ENCODE results near the gene DIPK1A.
A peak's percentile ranks its signal among the peaks of the same experiment; 100 is the strongest.

The DIPK1A gene

GRCh38 chr1:93001893-93002292, 40.6 kb upstream of the DIPK1A start:
- H4K20me1 ChIP-seq (ENCODE audit: insufficient read depth, low read length) = no peaks in the 10 kb centered on the region
- no peak overlapping the region for H3K4me2 ChIP-seq (ENCODE audit: low read length)
- no peaks in the 10 kb centered on the region for H3K9me3 ChIP-seq (ENCODE audit: low read length)
- H3K27ac ChIP-seq (ENCODE audit: low read depth, low read length, poor library complexity, severe bottlenecking) = no peak overlapping the region
- no peaks in the 10 kb centered on the region for H3K36me3 ChIP-seq (ENCODE audit: insufficient read depth, low read length)
- H3F3A ChIP-seq (ENCODE audit: insufficient read depth, low read length) = no peaks in the 10 kb centered on the region
- no peaks in the 10 kb centered on the region for H3K9me2 ChIP-seq (ENCODE audit: low read depth, low read length)
- no peak overlapping the region for H3K9ac ChIP-seq (ENCODE audit: low read length)
- H3K79me2 ChIP-seq (ENCODE audit: insufficient read depth, low read length) = no peaks in the 10 kb centered on the region
- TF ChIP-seq EZH2 (IDR thresholded peaks at IDR 0.05; ENCODE audit: borderline replicate concordance, low read length) (no peak), CTCF (IDR thresholded peaks at IDR 0.05; ENCODE audit: low read length) (no peak)
- H2AFZ ChIP-seq (ENCODE audit: low read length) = no peak overlapping the region
- no peaks in the 10 kb centered on the region for H3K27me3 ChIP-seq (ENCODE audit: insufficient read depth, low read length)
- H3K4me3 ChIP-seq (ENCODE audit: low read depth, low read length, poor library complexity, severe bottlenecking) = no peak overlapping the region
- peaks cover 35% of the 10 kb centered on the region for H3K4me1 ChIP-seq (ENCODE audit: insufficient read depth, low read length, severe bottlenecking)

GRCh38 chr1:93000751-93001175, 39.5 kb upstream of the DIPK1A start:
- no peak overlapping the region for H3K4me3 ChIP-seq (ENCODE audit: low read depth, low read length, poor library complexity, severe bottlenecking)

GRCh38 chr1:93000291-93000690, 39.0 kb upstream of the DIPK1A start:
- Histone ChIP-seq H3K4me1 (ENCODE audit: insufficient read depth, low read length, severe bottlenecking) (peaks cover 45% of the 10 kb centered on the region), H3K9ac (ENCODE audit: low read length) (no peak overlapping the region), H3K9me3 (ENCODE audit: low read length) (no peaks in the 10 kb centered on the region), H3K4me2 (ENCODE audit: low read length) (no peak overlapping the region), H3K27me3 (ENCODE audit: insufficient read depth, low read length) (no peaks in the 10 kb centered on the region), H2AFZ (ENCODE audit: low read length) (0 out of 2 replicates have a peak overlapping the region, but pooled peaks have one; percentile 15), H3K27ac (ENCODE audit: low read depth, low read length, poor library complexity, severe bottlenecking) (peak overlapping the region; percentile 36), H3K36me3 (ENCODE audit: insufficient read depth, low read length) (no peaks in the 10 kb centered on the region), H4K20me1 (ENCODE audit: insufficient read depth, low read length) (no peaks in the 10 kb centered on the region), H3K79me2 (ENCODE audit: insufficient read depth, low read length) (no peaks in the 10 kb centered on the region), H3K9me2 (ENCODE audit: low read depth, low read length) (no peaks in the 10 kb centered on the region), H3F3A (ENCODE audit: insufficient read depth, low read length) (no peaks in the 10 kb centered on the region), H3K4me3 (ENCODE audit: low read depth, low read length, poor library complexity, severe bottlenecking) (no peak overlapping the region)
- TF ChIP-seq CTCF (IDR thresholded peaks at IDR 0.05; ENCODE audit: low read length) (no peak), EZH2 (IDR thresholded peaks at IDR 0.05; ENCODE audit: borderline replicate concordance, low read length) (no peak)

More at GRCh38 chr1:93000751-93001175, 39.5 kb upstream of the DIPK1A start:
- Histone ChIP-seq H3K9me3 (ENCODE audit: low read length) (no peaks in the 10 kb centered on the region), H3K79me2 (ENCODE audit: insufficient read depth, low read length) (no peaks in the 10 kb centered on the region), H3K4me1 (ENCODE audit: insufficient read depth, low read length, severe bottlenecking) (peaks cover 43% of the 10 kb centered on the region), H3K4me2 (ENCODE audit: low read length) (no peak overlapping the region), H3K27ac (ENCODE audit: low read depth, low read length, poor library complexity, severe bottlenecking) (peak overlapping the region; percentile 36), H3K9me2 (ENCODE audit: low read depth, low read length) (no peaks in the 10 kb centered on the region), H3K36me3 (ENCODE audit: insufficient read depth, low read length) (no peaks in the 10 kb centered on the region), H3K27me3 (ENCODE audit: insufficient read depth, low read length) (no peaks in the 10 kb centered on the region), H3K9ac (ENCODE audit: low read length) (no peak overlapping the region), H4K20me1 (ENCODE audit: insufficient read depth, low read length) (no peaks in the 10 kb centered on the region), H2AFZ (ENCODE audit: low read length) (no peak overlapping the region), H3F3A (ENCODE audit: insufficient read depth, low read length) (no peaks in the 10 kb centered on the region)
- TF ChIP-seq CTCF (IDR thresholded peaks at IDR 0.05; ENCODE audit: low read length) (no peak), EZH2 (IDR thresholded peaks at IDR 0.05; ENCODE audit: borderline replicate concordance, low read length) (no peak)
